Activated naive CD8-positive, alpha-beta T cell (primary cell): ENCODE measurements around the gene DLG3.
A peak's percentile ranks its signal among the peaks of the same experiment; 100 is the strongest.
"Not testable (repeated sequence)": the region's sequence is repeated elsewhere in the genome, so short reads cannot be mapped to it uniquely, and the experiment has no call there.

Source experiments
- H3K27ac Mint-ChIP-seq: one replicate; pipeline ENCODE4 v1.8.0; 2021; ENCODE audit warnings: mixed read lengths
- H3K27me3 Mint-ChIP-seq: one replicate; pipeline ENCODE4 v1.8.0; 2021; ENCODE audit warnings: mixed read lengths
- H3K36me3 Mint-ChIP-seq: one replicate; pipeline ENCODE4 v1.8.0; 2021; ENCODE audit warnings: mixed read lengths
- H3K4me1 Mint-ChIP-seq: one replicate; pipeline ENCODE4 v1.8.0; 2021; ENCODE audit warnings: low read depth, mixed read lengths
- H3K4me3 Mint-ChIP-seq: one replicate; pipeline ENCODE4 v1.8.0; 2021; ENCODE audit warnings: mild to moderate bottlenecking, mixed read lengths
- H3K9me3 Mint-ChIP-seq: one replicate; pipeline ENCODE4 v1.8.0; 2021; ENCODE audit warnings: low read depth, mixed read lengths

Gene DLG3

DNA sequence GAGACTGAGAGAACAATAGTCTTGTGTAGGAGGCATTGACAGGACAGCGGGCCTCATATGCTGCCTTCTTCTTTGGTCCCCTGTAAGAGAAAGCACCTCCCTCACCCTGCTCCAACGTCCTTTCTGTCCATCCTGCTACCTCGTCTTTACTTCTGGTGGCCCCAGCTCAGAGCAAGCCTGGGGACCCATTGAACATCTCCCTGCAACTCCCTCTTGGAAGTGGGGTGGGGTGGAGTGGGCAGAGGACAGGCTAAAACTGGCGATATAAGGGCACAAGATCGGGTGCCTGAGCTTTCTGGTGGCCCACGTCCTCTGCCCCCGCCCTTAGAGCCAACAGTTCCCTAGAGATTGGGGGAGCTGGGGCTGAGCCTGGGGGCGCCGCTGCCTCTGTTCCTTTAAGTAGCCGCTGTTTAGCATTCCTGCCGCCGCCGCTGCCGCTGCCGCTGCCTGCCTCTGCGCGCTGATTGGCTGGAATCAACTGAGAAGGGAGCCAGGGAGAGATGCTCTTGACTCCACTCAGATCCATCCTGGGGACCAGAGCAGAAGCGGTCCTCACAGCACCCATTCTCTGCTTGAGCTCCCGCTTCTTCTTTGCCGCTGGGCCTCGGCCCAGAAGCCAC is at the start of gene DLG3:
DLG3 (plus strand) TSS at position 510 of the 620 bp plus-strand sequence. CDS start 367 bp downstream, outside the sequence.
- Mint-ChIP-seq H3K4me1 (no peaks in the 10 kb centered on the region), H3K9me3 (no peaks in the 10 kb centered on the region), H3K4me3 (peak within 1 kb of the TSS; percentile 63), H3K27ac (no peak within 1 kb of the TSS), H3K36me3 (no peaks in the 10 kb centered on the region), H3K27me3 (peaks cover 7% of the 10 kb centered on the region)

DNA sequence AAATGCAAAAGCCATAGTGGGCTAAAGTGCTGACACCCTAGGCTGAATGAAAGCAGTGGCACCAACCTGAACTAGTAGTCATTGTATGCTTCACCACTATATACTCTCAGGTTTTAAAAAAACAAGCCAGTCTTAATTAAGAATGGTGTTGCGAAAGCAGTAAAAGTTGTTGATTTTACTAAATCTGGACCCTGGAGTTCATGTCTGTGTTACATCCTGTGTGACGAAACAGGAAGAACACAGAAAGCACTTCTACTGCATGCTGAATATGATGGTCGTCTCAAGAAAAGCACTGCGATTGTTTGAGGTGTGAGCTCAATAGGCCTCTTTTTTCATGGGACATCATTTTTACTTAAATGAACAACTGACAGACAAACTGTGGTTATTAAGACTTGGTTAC is 45.7 kb upstream of the DLG3 start:
- Mint-ChIP-seq H3K4me1 (peaks cover 7% of the 10 kb centered on the region), H3K27ac (peak overlapping the region; percentile 86), H3K27me3 (no peaks in the 10 kb centered on the region), H3K9me3 (no peaks in the 10 kb centered on the region), H3K36me3 (no peaks in the 10 kb centered on the region), H3K4me3 (no peak overlapping the region)

DNA sequence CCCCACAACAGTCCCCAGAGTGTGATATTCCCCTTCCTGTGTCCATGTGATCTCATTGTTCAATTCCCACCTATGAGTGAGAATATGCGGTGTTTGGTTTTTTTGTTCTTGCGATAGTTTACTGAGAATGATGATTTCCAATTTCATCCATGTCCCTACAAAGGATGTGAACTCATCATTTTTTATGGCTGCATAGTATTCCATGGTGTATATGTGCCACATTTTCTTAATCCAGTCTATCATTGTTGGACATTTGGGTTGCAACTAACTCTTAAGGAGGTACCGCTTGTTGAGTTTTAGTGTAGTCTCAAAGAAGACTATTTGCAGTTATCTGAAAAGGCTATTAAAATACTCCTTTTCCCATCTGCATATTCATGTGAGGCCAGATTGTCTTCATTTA is 44.5 kb upstream of the DLG3 start:
- not testable (repeated sequence) for H3K27ac Mint-ChIP-seq, H3K4me1 Mint-ChIP-seq, H3K27me3 Mint-ChIP-seq, H3K4me3 Mint-ChIP-seq, H3K9me3 Mint-ChIP-seq, H3K36me3 Mint-ChIP-seq

GRCh38 chrX:70402721-70403120 is 41.9 kb upstream of the DLG3 start:
- Mint-ChIP-seq H3K4me1 (peaks cover 7% of the 10 kb centered on the region), H3K27ac (no peak overlapping the region), H3K27me3 (no peaks in the 10 kb centered on the region)

DNA sequence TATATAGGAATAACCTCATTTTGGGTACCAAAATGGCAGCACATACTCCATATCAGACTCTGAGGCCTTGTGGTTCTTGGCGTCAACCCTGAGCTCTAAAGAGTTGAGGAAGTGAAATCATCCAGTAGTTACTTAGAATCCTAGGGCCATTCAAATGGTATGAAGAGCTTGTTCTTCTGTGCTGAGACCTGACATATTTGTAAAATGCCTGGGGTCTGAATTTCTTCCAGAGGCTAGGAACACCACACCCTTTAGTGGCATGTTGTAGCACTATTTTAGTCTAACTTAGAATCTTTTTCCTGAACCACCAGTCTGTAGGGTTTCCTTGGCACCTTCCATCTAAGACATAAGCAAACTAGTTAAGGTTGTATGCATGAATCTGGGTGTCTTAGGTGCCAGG is 39.6 kb upstream of the DLG3 start:
- Mint-ChIP-seq H3K9me3 (no peaks in the 10 kb centered on the region), H3K4me1 (no peaks in the 10 kb centered on the region), H3K27me3 (no peaks in the 10 kb centered on the region), H3K27ac (no peak overlapping the region), H3K36me3 (no peaks in the 10 kb centered on the region), H3K4me3 (no peak overlapping the region)

More at GRCh38 chrX:70402721-70403120, 41.9 kb upstream of the DLG3 start:
- no peak overlapping the region for H3K4me3 Mint-ChIP-seq
- no peaks in the 10 kb centered on the region for H3K9me3 Mint-ChIP-seq
- H3K36me3 Mint-ChIP-seq: no peaks in the 10 kb centered on the region

DNA sequence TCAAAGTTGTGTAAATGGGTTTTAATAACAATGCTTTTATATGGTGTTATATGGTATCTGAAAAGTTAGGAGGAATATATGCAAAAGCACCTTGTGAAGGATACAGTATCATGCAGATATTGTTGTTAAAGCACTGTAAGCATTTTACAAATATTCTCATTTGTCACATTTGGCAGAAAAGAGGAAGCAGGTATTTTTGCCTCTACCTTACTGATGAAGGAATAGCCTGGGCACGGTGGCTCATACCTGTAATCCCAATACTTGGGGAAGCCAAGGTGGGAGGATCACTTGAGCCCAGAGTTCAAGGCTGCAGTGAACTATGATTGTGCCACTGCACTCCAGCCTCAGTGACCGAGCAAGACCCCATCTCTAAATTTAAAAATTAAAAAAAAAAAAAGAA is 33.7 kb upstream of the DLG3 start:
- H3K27ac Mint-ChIP-seq: no peak overlapping the region
- H3K9me3 Mint-ChIP-seq: no peaks in the 10 kb centered on the region
- H3K4me1 Mint-ChIP-seq: no peaks in the 10 kb centered on the region
- no peaks in the 10 kb centered on the region for H3K36me3 Mint-ChIP-seq
- no peaks in the 10 kb centered on the region for H3K27me3 Mint-ChIP-seq
- H3K4me3 Mint-ChIP-seq: no peak overlapping the region

- Mint-ChIP-seq H3K9me3 (no peaks in the 10 kb centered on the region), H3K27me3 (no peaks in the 10 kb centered on the region), H3K4me3 (no peak overlapping the region), H3K36me3 (no peaks in the 10 kb centered on the region), H3K4me1 (no peaks in the 10 kb centered on the region), H3K27ac (no peak overlapping the region)
These were observed 33.2 kb upstream of the DLG3 start for GRCh38 chrX:70411475-70411874.

GRCh38 chrX:70421618-70422017 is 23.0 kb upstream of the DLG3 start:
- Mint-ChIP-seq H3K4me3 (no peak overlapping the region), H3K36me3 (no peaks in the 10 kb centered on the region), H3K27ac (no peak overlapping the region), H3K4me1 (no peaks in the 10 kb centered on the region), H3K27me3 (no peaks in the 10 kb centered on the region), H3K9me3 (no peaks in the 10 kb centered on the region)

DNA sequence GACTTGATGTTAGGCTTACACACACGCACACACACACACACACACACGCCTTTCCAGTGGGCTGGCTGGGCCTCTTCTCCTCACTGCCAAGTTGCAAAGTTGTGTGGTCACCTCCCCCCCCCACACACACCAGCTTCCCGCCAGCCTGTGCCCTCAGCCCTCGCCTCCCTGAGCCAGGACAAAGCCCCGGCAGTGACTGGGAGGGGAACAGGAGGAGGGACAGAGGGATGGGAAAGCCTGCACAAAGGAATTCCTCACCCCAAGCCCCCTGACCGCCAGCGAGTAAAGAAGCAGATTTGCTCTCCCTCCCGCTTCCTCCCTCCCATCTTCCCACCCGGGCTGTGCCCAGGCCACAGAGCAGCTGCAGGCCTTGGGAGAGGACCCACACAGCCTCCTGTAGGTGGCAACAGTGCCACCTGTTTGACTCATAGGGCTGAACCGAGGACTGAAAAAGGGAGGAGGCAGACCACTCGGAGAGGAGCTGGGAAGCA is 21.7 kb upstream of the DLG3 start, which contains the start of gene GDPD2:
GDPD2 (plus strand) TSS at position 464 of the 491 bp plus-strand sequence. CDS start 1,671 bp downstream, outside the sequence.
- no peaks in the 10 kb centered on the region for H3K27me3 Mint-ChIP-seq

DNA sequence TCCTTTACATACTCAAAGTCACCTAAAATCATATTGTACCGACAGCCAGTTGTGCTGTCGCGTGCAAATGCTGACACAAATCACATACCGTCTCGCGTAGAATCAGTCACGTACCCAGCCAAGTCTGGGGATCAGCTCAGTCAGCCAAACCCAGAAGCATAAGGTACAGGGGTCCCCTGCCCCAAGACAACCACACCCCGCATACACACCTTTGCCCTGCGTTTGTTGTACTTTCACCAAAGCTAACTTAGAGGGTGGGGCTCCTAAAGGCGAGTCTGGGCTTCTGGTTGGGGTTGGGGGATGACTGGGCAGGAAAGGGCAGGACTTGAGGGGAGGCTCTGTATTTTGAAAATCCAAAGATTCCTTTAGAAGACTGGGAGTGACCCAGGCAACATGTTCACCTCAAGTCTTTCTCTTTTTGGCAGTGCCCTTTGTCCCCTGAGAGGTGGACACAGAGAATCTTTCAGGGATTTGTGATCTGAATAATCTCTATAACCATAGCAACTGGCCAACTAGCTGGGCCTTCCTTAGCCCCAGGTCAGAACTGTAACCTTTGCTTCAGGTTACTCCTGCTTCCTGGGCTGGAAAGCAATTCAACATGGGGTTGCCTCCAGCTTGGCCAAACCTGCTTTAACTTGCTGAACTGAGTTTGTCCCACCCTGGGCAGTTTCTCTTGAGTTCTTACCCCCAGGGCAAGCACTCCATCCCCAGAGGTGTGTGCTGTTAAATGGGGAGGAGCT is 20.5 kb upstream of the DLG3 start:
- Mint-ChIP-seq H3K9me3 (no peaks in the 10 kb centered on the region), H3K36me3 (no peaks in the 10 kb centered on the region), H3K4me3 (no peak overlapping the region), H3K4me1 (no peaks in the 10 kb centered on the region), H3K27me3 (no peaks in the 10 kb centered on the region), H3K27ac (no peak overlapping the region)

More for the DNA sequence above, 21.7 kb upstream of the DLG3 start, which contains the start of gene GDPD2:
- Mint-ChIP-seq H3K9me3 (no peaks in the 10 kb centered on the region), H3K4me1 (no peaks in the 10 kb centered on the region), H3K27ac (no peak within 1 kb of the TSS), H3K4me3 (no peak within 1 kb of the TSS), H3K36me3 (no peaks in the 10 kb centered on the region)

GRCh38 chrX:70424801-70425200 is 19.8 kb upstream of the DLG3 start:
- Mint-ChIP-seq H3K36me3 (no peaks in the 10 kb centered on the region), H3K9me3 (no peaks in the 10 kb centered on the region), H3K4me3 (no peak overlapping the region), H3K4me1 (no peaks in the 10 kb centered on the region), H3K27me3 (no peaks in the 10 kb centered on the region), H3K27ac (no peak overlapping the region)

DNA sequence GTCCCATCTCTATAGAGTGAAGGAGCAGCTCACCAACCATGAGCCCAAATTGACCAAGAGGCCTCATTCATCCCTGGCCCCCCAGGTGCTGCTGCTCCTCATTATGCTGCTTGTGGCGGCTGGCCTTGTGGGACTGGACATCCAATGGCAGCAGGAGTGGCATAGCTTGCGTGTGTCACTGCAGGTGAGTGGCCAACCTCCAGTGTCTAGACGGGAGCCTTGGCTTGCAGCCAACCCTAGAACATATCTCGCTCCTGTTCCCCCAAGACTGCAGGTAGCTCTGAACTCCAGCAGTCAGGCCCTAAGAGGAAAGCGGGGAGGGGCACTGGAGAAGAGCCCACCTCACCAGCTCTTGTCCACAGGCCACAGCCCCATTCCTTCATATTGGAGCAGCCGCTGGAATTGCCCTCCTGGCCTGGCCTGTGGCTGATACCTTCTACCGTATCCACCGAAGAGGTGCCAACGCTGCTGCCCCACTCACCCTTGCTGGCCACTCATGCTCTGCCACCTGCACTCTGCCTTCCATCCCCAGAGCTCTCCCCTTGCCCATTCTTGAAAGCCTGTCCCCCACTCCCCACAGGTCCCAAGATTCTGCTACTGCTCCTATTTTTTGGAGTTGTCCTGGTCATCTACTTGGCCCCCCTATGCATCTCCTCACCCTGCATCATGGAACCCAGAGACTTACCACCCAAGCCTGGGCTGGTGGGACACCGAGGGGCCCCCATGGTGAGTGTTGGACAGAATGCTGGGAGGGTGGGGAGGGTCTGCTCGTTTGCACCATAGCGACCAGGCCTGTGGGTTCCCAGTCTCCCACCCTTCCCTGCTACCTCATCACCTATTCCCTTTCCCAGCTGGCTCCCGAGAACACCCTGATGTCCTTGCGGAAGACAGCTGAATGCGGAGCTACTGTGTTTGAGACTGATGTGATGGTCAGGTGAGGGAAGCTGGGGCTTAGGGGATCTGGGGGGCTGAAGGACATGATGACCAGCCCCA is 18.1 kb upstream of the DLG3 start:
- Mint-ChIP-seq H3K9me3 (no peaks in the 10 kb centered on the region), H3K27ac (no peak overlapping the region), H3K36me3 (no peaks in the 10 kb centered on the region), H3K27me3 (no peaks in the 10 kb centered on the region), H3K4me1 (no peaks in the 10 kb centered on the region), H3K4me3 (no peak overlapping the region)

- Mint-ChIP-seq H3K9me3 (no peaks in the 10 kb centered on the region), H3K4me1 (no peaks in the 10 kb centered on the region), H3K27ac (no peak overlapping the region), H3K27me3 (no peaks in the 10 kb centered on the region), H3K4me3 (no peak overlapping the region), H3K36me3 (no peaks in the 10 kb centered on the region)
These were observed 17.3 kb upstream of the DLG3 start for GRCh38 chrX:70427365-70427764.

DNA sequence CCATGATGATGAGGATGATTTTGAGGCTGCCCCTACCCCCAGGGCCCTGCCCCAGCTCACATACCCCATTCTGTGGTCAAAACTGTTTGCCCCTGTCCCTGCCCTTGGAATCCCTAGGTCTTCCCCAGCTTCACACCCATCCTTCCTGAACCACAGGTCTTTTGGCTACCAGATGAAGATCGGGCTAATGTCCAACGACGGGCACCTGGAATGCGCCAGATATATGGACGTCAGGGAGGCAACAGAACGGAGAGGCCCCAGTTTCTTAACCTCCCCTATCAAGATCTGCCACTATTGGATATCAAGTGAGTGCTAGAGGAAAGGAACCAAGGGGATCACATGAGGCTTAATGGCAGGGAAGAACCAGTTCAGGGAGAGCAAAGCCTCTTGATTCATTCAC is 14.9 kb upstream of the DLG3 start:
- H3K36me3 Mint-ChIP-seq: no peaks in the 10 kb centered on the region
- no peaks in the 10 kb centered on the region for H3K9me3 Mint-ChIP-seq
- no peaks in the 10 kb centered on the region for H3K27me3 Mint-ChIP-seq
- H3K4me3 Mint-ChIP-seq: no peak overlapping the region
- no peak overlapping the region for H3K27ac Mint-ChIP-seq
- H3K4me1 Mint-ChIP-seq: peaks cover 8% of the 10 kb centered on the region
